GM06990 (cell line): ENCODE measurements around the gene MAML3.

Source experiments
- DNase-seq: peaks from one replicate; pipeline ENCODE4 v3.0.0-alpha.2; 2011; ENCODE audit not compliant: insufficient read length; ENCODE audit errors: extremely low read depth
- H3K27me3 ChIP-seq: replicated peaks from 2 replicates; pipeline ENCODE4 v1.6.0; 2011; ENCODE audit warnings: low read length; ENCODE audit not compliant: control insufficient read depth, insufficient read depth
- H3K36me3 ChIP-seq: 2 replicates; pipeline ENCODE4 v1.5.1; 2011; ENCODE audit warnings: low read length; ENCODE audit not compliant: control insufficient read depth, insufficient read depth
- H3K4me3 ChIP-seq: replicated peaks from 2 replicates; pipeline ENCODE4 v1.5.1; 2011; ENCODE audit warnings: low read depth, mild to moderate bottlenecking, control low read depth, low read length
- CTCF ChIP-seq: IDR thresholded peaks from 2 replicates; pipeline ENCODE4 v1.5.1; 2011; ENCODE audit warnings: low read length, control low read depth, mild to moderate bottlenecking, inconsistent platforms; ENCODE audit not compliant: insufficient read depth, poor library complexity, severe bottlenecking

MAML3 gene

GRCh38 chr4:139808808-139809756, 344.9 kb downstream of the MAML3 start:
- no peaks in the 10 kb centered on the region for H3K36me3 ChIP-seq
- no peak overlapping the region for H3K4me3 ChIP-seq
- TF ChIP-seq CTCF: no peak
- H3K27me3 ChIP-seq: no peaks in the 10 kb centered on the region
- no peak for DNase-seq

- DNase-seq: no peak
- Histone ChIP-seq H3K4me3 (no peak overlapping the region), H3K36me3 (no peaks in the 10 kb centered on the region), H3K27me3 (no peaks in the 10 kb centered on the region)
- no peak for TF ChIP-seq CTCF
These were observed 345.6 kb downstream of the MAML3 start for GRCh38 chr4:139808381-139808807.

- Histone ChIP-seq H3K27me3 (no peaks in the 10 kb centered on the region), H3K36me3 (no peaks in the 10 kb centered on the region), H3K4me3 (no peak overlapping the region)
- TF ChIP-seq CTCF: no peak
- DNase-seq: no peak
These were observed 346.5 kb downstream of the MAML3 start for GRCh38 chr4:139807483-139807882.

GRCh38 chr4:139806929-139807328, 347.1 kb downstream of the MAML3 start:
- H3K36me3 ChIP-seq: no peaks in the 10 kb centered on the region
- TF ChIP-seq CTCF: peak; percentile 27
- H3K4me3 ChIP-seq: no peak overlapping the region
- DNase-seq: no peak
- no peaks in the 10 kb centered on the region; the same call in 1 of the 2 replicates for H3K27me3 ChIP-seq

GRCh38 chr4:139802931-139803330, 351.1 kb downstream of the MAML3 start:
- no peak for TF ChIP-seq CTCF
- no peaks in the 10 kb centered on the region for H3K36me3 ChIP-seq
- DNase-seq: no peak
- H3K4me3 ChIP-seq: no peak overlapping the region
- H3K27me3 ChIP-seq: no peaks in the 10 kb centered on the region; the same call in 1 of the 2 replicates
